Embryonic facial prominence (tissue), 1 donor: ENCODE data around the gene SLC43A2.

Experiments
- DNase-seq: peaks from one replicate; pipeline ENCODE4 v3.0.0-alpha.2; 2016; ENCODE audit errors: extremely low spot score

The SLC43A2 gene

DNA sequence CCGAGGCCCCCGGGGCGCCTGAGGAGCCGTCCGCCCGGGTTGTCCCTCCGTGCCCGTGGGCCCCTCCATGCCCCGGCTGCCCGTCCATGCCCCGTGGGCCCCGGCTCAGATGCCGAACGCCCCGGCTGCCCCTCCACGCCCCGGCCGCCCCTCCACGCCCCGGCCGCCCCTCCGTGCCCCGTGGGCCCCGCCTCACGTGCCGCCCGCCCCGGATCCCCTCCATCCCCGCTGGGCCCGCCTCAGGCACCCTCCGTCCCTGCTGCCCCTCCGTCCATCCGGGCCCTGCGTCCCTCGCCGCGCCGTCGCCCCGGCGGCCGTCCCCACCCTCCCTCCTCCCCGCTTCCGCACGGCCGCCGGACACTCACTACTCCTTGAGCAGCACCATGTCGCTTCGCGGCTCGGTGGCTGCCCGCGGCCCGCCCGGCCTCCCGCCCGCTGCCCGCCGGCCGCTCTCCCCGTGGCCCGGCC is 66.4 kb downstream of the SLC43A2 start:
- DNase-seq: no peak

DNA sequence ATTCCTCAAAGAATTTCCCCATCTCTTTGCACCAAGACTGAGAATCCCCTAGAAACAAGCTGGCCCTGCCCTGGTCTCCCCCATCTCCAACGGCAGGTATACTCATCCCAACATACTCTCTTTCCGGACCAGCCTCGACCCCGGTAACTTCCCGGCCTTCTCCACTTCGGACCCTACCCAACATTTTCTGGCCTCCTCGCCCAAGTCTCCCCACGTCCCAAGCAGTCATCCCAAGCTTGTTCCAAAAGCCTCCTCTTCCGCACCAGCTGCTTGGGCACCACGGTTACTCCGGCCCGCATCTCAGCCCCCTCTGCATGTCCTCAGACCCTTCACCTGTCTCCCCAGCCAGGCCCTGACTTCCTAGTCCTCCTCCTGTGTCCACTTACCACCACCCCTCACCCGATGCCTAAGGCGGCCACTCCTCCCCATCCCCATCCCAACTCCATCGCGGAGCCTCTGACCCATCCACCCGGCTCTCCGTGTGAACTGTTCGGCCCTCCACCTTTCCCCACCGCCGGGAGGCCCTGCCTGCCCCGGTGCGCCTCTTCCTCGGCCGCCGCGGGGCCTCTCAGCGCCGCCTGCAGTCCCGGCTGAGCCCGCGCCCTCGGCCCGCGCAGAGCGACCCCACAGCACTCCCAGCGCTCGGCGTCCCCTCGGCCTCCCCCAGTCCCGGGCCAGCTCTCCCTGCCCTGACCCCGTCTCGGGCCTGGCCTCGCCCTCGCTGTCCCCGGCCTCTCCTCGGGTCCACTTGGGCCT is 67.0 kb downstream of the SLC43A2 start:
- DNase-seq: no peak

GRCh38 chr17:1560858-1561355 is 67.7 kb downstream of the SLC43A2 start:
- no peak for DNase-seq

- DNase-seq: no peak
Observed at GRCh38 chr17:1560101-1560857, 68.4 kb downstream of the SLC43A2 start.

GRCh38 chr17:1559047-1560043 is 69.3 kb downstream of the SLC43A2 start:
- DNase-seq: no peak

GRCh38 chr17:1558401-1558800 is 70.2 kb downstream of the SLC43A2 start:
- no peak for DNase-seq

GRCh38 chr17:1557355-1558095 is 71.1 kb downstream of the SLC43A2 start:
- DNase-seq: no peak

GRCh38 chr17:1555651-1556471 is 72.8 kb downstream of the SLC43A2 start:
- no peak for DNase-seq

DNA sequence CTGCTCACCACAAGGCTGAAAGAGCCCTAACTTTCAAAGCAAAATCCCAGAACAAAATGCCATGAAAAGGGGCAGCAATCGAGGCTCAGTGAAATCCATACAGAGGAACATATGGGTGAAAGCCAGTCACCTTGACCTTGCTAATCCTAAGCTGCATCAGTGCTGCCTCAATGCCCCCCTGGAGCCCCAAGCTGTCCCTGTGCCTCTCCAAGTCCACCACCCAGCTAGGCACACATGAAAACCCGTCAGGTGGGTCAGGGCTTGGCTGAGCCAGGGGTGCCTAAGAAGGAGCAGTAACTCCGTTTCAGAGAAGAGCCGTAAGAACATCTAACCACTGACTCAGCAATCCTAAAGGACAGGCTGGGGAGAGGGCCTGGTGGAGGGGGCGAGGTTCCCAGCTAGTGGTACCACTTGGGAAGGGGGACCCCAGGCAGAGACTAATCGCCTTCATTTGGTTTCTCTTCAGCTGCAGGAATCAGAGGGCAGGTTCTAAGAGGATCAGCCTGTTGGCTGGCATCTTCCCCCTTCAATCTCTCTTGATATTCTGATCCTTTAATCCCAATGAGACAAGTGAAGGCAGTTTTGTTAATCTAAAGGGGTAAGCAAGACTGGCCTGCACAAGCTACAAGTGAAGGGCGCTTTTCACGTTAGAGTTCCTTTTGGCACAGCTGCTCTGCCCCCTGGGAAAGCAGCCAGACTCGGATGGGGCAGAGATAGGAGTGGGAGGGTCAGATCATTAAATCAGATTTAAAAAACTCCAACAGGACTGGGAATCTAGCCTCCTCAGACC is 73.7 kb downstream of the SLC43A2 start:
- DNase-seq: no peak

DNA sequence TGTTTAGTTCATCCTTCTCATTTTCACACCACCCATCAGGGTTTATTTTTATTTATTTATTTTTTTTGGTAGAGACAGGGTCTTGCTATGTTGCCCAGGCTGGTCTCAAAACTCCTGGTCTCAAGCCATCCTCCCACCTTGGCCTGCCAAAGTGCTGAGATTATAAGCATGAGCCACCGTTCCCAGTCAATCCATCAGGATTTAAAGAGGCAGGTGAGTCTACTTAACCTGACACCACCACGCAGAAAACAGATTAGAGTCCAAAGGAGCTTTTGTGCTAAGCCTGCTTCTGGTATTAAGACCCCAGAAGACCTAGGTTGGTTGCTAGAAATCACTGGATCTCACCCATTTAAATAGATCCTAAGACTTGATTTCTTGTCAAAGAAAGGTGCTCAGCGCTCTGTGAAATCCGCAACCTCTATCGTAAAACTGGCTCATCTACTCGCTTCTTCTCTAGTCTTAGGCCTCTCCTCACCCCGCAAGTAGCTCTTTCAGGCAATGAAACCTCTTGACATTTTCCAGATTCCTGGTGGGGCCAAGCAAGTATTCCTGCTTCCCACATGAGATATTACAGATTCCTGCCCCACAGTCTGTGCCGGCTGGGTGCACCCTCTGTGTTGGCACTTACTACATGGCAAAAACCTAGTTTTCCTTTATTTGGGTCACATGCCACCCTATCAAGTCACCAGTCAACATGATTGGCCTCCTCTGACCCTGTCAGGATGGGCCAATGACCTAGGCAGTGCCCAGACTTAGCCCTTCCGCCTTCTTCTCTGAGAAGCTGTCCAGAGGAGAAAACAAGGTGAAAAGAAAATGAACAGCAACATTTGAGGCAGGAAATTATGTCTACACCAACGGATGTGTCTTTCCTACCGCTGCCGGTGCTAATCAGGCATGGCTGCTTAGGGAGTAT is 75.0 kb downstream of the SLC43A2 start:
- DNase-seq: no peak

DNA sequence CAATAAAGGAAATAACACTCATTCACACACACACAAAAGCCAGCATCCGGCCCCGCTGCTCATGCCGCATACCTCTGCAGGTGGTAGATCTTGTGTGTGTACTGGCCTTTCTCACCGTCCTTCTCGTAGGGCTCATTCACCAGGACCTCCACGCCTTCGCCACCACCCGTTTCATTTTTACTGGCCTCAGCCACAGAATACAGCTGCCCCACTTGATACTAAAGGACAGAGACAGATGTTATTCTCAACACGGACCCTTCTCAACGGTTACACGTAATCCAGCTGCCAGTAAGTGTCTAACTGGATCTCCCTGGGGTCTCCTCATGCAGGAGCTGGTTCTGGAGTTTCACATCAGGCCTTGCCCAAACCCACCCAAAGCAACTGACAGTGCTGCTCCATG is 75.7 kb downstream of the SLC43A2 start:
- no peak for DNase-seq

- DNase-seq: no peak
Observed at GRCh38 chr17:1551741-1552140, 76.9 kb downstream of the SLC43A2 start.

GRCh38 chr17:1548032-1548431 is 80.6 kb downstream of the SLC43A2 start:
- no peak for DNase-seq

DNA sequence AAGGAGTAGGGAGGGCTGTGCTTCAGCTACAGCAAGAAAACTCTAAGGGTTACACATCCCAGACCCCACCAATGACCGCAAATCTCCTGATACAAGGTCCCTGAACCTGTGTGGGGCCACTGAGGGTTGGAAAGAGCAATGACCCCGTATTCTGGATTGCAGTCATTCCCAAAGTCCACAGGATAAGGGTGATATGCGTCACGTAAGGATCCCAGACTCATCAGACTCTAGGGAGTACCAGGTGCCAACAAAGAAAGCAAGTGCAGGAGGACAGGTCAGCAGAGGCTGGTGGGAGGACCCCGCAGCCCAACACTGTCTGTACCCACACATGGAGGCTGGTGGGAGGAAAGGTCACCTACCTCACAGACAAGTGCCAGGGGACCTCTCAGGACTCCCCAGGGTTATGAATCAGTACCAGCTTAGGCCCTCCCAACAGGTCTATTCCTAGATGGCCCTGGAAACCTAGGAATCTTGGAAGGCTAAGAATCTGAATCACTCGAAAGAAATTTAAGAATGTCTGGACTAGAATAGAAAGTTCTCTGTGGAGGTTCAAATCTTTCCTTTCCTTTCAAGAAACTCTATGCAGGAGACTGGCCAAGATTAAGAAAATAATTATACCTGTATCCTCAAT is 82.2 kb downstream of the SLC43A2 start:
- DNase-seq: no peak

GRCh38 chr17:1545618-1546017 is 83.0 kb downstream of the SLC43A2 start:
- no peak for DNase-seq

DNA sequence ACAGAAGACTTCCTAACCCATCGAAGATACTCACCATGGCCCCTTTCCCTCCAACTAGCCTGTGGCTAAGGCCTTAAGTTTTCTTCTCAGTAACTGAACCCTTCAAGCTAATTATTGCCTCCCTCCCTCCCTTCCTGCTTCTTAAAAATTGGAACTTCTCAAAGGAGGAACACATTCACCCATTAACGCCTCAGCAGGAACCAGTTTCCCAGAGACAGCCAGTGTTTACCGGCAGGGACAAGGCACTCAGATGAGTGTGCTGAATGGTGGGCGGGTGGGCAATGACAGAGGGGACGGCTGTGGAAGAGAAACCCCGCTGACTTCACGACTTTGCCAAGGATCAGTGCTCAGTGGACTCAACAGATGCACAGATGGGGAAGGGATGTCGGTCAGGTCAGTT is 86.3 kb downstream of the SLC43A2 start:
- no peak for DNase-seq

DNA sequence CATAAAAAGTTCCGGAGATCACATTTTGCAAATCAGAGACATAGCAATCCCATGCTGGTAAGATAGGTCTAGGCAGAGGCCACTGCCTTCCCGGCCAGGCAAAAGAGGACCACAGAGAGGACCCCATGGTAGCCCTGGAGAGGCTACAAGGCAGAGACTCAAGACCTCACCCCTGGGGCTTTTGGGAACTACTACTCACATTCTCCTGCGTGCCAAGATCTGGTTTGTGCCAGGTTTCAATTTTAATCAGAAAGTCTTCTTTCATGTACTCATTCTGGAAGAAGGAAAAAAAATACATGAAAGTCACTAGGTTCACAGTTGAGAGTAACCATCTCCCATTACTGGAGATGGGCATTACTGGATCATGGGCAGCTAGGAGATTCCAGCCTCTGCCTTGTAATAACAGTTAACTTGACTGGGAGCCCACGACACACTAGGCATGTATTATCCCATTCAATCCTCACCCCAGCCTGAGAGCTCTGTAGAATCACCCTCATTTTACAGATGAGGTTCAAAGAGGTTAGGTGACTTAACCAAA is 87.2 kb downstream of the SLC43A2 start:
- DNase-seq: no peak
